GM12875 (cell line): ENCODE results near the gene MSMO1.
"Not testable (repeated sequence)": the region's sequence is repeated elsewhere in the genome, so short reads cannot be mapped to it uniquely, and the experiment has no call there.

Experiments used
- H3K4me3 ChIP-seq: one replicate; pipeline ENCODE4 v1.5.1; 2011; ENCODE audit warnings: low read depth, low read length, control low read depth
- CTCF ChIP-seq: IDR thresholded peaks from 2 replicates; pipeline ENCODE4 v1.5.1; 2011; ENCODE audit warnings: low read depth, mild to moderate bottlenecking, control low read depth, inconsistent platforms, low read length, moderate library complexity, borderline replicate concordance; ENCODE audit not compliant: insufficient read depth

MSMO1 gene

DNA sequence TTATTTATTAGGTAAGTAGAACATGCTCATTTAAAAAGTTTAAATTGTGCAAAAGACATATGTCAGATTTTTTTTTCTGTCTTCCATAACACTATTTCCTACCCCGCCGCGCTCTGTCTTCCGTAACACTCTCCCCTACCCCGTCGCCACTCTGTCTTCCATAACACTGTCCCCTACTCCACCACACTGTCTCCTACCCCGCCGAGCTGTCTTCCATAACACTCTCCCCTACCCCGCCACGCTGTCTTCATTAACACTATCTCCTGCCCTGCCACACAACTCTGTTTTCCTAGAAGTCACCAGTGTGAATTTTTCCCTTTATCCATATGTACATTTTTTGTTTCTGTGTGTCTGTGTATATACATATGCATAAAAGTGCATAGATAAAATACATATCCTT lies 4.4 kb downstream of the MSMO1 start:
- no peak for TF ChIP-seq CTCF
- H3K4me3 ChIP-seq, result no peak overlapping the region

DNA sequence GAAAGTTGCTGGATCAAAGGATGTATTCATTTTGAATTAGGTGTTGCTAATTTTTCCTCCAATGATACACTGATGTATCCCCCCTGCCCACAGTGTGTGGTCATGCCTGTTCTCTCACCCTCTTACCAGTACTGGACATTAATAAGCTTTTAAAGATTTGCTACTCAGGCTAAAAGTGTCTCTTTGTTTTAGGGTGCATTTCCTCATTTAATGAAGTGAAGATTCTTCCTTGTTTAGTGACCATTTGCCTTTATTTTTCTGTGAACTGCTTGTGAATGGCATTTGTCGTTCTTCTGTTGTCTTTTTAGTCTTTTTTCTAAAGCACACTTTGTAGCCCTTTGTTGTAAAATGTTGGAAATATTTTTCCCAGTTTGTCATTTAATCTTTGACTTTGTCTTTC lies 5.0 kb downstream of the MSMO1 start:
- no peak overlapping the region for H3K4me3 ChIP-seq

GRCh38 chr4:165335163-165335703 lies 7.8 kb downstream of the MSMO1 start:
- no peak for TF ChIP-seq CTCF
- H3K4me3 ChIP-seq, result no peak overlapping the region

More for the DNA sequence above, 5.0 kb downstream of the MSMO1 start:
- TF ChIP-seq CTCF, result no peak

GRCh38 chr4:165336743-165337142 lies 9.3 kb downstream of the MSMO1 start:
- no peak overlapping the region for H3K4me3 ChIP-seq
- no peak for TF ChIP-seq CTCF

- H3K4me3 ChIP-seq, result not testable (repeated sequence)
Observed at GRCh38 chr4:165342340-165342739, 14.9 kb downstream of the MSMO1 start.

- H3K4me3 ChIP-seq, result no peak overlapping the region
- 0 out of 2 replicates have a peak, but pooled peaks have one; percentile 27 for TF ChIP-seq CTCF
Observed at GRCh38 chr4:165343353-165344191, 16.1 kb downstream of the MSMO1 start.

DNA sequence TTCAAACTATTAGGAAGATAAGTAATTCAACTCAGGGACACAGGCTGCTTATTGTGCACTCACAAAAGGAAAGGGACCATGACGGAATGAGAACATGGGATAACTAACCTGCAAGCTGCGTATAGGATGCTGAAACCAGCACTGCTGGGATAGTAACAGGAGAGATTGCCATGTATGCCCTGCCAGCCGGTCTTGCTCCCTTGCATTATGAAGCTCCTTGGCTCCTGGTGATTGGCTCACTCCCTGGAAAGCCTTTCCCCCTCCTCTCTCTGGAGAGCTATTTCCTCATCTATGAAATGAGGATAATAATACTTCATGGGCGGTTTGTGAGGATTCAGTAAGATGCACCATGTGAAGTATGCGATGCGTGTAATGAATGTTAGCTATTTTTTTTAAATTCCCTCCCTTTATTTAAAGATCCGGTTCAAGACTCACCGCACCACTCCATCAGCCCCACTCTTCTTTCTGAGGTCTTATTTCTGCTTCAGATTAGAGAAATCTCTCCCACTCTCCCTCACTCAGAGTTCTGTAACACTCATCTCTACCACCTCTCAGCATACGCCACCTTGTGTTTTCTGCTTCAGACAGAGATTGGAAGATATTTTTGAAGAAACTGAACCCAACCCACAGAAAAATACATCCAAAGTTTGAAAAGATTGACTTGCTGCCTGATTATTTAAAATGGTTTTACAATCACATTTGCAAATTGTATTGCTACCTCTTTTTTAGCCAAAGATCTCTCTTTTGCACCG lies 18.4 kb downstream of the MSMO1 start:
- TF ChIP-seq CTCF, result no peak
- H3K4me3 ChIP-seq, result no peak overlapping the region
